ENCODE results near the gene CAMK4.
"Not testable (repeated sequence)": the region's sequence is repeated elsewhere in the genome, so short reads cannot be mapped to it uniquely, and the experiment has no call there.

The CAMK4 gene

GRCh38 chr5:111261610-111262009 is 37.4 kb downstream of the CAMK4 start:
- DNase-seq, result no peak

GRCh38 chr5:111262153-111262552 is 38.0 kb downstream of the CAMK4 start:
- DNase-seq, result no peak

GRCh38 chr5:111262815-111263214 is 38.6 kb downstream of the CAMK4 start:
- no peak for DNase-seq

GRCh38 chr5:111266491-111266890 is 42.3 kb downstream of the CAMK4 start:
- no peak for DNase-seq

DNA sequence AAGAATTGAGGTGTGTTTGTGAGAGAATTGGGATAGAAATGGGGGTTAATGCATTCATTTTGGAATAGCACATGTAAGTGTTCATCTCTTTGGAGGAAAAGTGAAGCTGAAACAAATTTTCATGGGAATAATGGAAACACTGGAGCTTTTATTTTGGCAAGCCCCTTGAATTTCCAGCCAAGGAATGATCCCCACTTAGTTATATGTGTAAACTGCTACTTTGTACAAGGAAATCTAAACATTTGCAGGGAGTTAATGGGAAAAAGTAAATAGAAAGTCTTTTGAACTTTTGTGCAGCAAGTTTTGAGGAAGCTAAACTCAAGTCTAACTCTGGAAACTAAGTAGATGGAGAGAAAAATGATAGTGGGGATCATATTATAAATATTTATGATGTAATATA is 44.1 kb downstream of the CAMK4 start:
- DNase-seq, result no peak

GRCh38 chr5:111271885-111272284 is 47.7 kb downstream of the CAMK4 start:
- no peak for DNase-seq

GRCh38 chr5:111277061-111277460 is 52.9 kb downstream of the CAMK4 start:
- no peak for DNase-seq

- peak; percentile 80 for DNase-seq
Observed at GRCh38 chr5:111278858-111279504, 54.8 kb downstream of the CAMK4 start.

- DNase-seq, result no peak
Observed at GRCh38 chr5:111280282-111280951, 56.2 kb downstream of the CAMK4 start.

- DNase-seq, result no peak
Observed at GRCh38 chr5:111282798-111283197, 58.6 kb downstream of the CAMK4 start.

GRCh38 chr5:111284825-111285224 is 60.6 kb downstream of the CAMK4 start:
- no peak for DNase-seq

DNA sequence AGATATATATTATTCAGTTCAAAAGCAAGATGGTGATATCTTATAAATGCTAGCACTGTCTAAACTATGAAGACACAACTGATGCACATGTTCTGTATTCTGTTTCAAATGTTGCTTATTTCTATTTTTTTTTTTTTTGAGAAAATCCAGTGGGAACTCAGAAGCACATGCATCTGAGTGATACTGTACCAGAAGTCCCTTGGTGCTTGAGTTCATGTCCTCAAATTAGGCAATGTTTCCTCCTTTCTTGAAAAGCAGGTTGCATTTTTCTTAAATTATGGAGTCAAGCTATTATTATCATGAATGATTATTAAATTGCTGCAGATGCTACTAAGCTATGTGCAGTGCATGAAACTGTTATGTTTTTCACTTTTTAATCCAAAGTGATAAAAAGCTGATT is 70.4 kb downstream of the CAMK4 start:
- no peak for DNase-seq

GRCh38 chr5:111295649-111296048 is 71.5 kb downstream of the CAMK4 start:
- DNase-seq, result no peak

DNA sequence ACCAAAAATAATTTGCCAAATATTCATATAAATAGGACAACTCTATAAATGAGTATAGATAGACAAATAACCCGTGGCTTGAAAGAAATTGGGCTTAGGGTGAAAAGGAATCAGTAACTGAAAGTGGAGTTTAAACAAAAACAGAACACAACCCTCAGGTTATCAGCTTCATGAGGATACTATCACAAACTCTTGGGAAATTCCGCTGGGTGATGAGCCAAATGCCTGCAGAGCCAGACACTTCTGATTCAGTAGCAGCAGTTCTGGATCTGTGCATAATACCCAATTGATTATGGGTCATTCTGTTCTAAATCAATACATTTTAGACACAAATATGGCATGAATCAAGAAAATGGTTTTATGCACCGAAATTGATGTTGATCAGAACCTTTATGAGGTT is 72.4 kb downstream of the CAMK4 start:
- DNase-seq, result no peak

- no peak for DNase-seq
Observed at GRCh38 chr5:111299067-111299481, 74.9 kb downstream of the CAMK4 start.

DNA sequence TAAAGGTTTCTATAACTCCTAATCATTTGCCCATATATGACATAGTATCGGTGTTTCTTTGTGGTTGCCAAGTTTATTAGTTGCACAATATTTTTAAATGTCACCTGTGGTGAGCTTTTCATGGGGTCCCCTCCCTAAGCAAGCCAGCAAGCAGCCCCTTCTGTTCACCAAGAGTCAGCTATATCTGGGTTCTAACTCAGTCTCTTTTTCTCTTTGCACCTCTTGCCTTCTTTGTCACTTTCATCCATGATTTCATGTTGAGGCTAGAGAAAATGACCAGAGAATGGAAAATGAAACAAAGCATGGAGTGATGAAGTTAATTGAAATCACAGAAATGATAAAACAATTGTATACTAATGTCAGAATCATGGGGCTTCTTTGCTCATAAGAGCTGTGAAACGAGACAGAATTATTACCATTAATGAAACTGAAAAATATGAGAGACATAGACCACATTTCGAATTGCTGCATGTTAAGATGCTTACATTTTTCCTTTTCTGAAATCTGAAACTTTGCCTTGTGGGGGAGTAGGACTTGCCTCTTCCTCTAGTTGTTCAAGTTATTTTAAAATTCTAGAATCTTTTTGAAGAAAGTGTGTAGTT is 75.7 kb downstream of the CAMK4 start:
- DNase-seq, result no peak

- no peak for DNase-seq
Observed at GRCh38 chr5:111301264-111301663, 77.1 kb downstream of the CAMK4 start.

DNA sequence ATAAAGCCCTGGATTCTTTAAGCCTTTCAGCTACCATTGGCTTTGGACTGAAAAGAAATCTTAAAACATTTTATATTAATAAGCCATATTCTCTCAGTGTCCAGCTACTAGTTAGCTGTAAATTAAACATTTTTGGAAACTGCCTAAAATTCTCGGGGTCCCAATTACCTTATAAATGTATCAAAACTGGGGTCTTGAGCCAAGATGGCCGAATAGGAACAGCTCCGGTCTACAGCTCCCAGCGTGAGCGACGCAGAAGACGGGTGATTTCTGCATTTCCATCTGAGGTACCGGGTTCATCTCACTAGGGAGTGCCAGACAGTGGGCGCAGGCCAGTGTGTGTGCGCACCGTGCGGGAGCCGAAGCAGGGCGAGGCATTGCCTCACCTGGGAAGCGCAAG is 77.9 kb downstream of the CAMK4 start:
- DNase-seq, result not testable (repeated sequence)

- DNase-seq, result no peak
Observed at GRCh38 chr5:111308951-111309350, 84.8 kb downstream of the CAMK4 start.

DNA sequence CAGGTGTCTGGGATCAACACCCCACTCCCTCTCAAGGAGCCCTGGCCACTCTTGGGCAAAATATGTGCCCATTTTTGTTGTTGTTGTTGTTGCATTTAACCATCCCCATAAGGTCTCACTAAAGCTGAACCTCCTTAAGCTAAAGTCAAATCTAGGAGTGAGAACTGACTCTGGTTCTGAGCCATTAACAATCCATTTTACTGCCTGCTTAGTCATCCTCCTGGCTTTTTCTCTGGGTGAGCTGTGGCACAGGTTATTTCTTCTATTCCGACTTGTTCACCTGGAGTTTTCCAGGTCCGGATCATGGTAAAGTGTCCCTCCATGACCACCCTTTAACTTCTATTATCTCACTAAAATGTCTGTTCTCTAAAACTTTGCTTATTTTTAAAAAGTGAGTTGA is 85.2 kb downstream of the CAMK4 start:
- DNase-seq, result no peak

- DNase-seq, result no peak
Observed at GRCh38 chr5:111310711-111311620, 86.8 kb downstream of the CAMK4 start.

DNA sequence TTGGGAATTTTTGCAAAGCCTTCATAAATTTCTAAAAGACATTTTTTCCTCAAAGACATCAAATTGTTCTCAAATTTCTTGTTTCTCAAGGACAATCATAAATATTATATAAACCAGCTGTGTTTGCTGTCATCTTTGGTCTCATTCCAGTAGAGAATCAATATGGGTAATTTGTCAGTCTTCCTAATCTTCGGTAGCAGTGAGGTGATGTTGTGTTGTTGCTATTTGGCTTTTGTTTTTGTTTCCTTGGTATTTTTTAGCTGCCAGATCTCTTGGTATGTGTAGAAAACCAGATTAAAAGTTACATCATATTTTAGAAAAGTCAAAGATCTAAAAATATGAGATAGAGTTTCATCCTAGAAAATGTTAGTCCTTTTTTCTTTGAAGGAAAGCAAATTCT is 87.5 kb downstream of the CAMK4 start:
- no peak for DNase-seq

DNA sequence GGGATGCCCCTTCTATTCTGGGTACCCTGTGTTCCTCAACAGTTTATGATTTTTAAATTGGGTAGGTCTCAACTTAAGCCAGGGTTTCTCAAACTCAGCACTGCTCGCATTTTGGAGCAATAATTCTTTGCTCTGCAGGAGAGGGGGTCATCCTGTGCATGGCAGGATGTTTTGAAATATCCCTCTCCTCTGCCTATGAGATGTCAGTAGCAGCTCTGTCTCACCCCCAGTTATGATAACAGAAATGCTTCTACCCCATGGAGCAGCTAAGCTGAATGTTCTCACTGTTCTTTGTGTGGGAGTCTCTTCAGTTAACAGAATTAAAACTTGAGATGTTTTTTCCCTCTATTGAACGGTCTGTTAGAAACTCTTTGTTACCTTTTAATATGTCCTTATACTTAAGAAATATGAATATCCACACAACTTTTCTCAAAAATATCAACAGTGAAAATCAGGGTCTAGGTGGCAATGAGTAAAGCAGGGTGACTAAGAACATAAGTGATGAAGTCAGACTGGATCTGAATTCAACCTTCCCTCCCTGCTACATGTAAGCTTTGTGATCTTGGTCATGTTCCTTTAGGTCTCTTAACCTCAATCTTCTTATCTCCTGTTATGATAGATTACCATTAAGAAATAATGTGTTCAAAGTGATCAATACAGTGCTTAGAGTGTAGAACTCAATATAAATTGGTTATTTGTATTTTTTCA is 89.0 kb downstream of the CAMK4 start:
- no peak for DNase-seq
